GM12875 (cell line): ENCODE results near the gene MAGEA8.

Experiments used
- H3K4me3 ChIP-seq: one replicate; pipeline ENCODE4 v1.5.1; 2011; ENCODE audit warnings: low read depth, low read length, control low read depth
- TF ChIP-seq, protein P1 (sequence below): IDR thresholded peaks from 2 replicates; pipeline ENCODE4 v1.5.1; 2011; ENCODE audit warnings: low read depth, mild to moderate bottlenecking, control low read depth, inconsistent platforms, low read length, moderate library complexity, borderline replicate concordance; ENCODE audit not compliant: insufficient read depth

MAGEA8 gene

DNA sequence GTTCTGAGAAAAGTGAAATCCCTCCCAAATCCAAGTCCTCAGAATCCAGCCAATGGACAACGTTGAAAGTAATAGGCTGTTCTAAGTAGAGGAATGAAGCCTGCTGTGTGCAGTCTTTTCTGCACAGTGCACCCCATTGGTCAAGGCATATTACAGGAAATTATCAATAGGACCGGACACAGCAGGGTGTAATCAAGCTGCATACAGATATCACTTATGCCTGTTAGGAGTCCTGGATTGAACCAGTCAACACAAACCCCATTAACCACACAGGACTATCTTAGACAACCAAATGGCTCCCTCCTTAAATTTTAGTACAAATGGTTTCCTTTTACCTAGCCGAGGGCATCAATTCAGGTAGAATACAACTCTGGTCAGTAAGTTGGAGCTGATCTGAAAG is 34.2 kb upstream of the MAGEA8 start:
- TF ChIP-seq, protein P1, sequence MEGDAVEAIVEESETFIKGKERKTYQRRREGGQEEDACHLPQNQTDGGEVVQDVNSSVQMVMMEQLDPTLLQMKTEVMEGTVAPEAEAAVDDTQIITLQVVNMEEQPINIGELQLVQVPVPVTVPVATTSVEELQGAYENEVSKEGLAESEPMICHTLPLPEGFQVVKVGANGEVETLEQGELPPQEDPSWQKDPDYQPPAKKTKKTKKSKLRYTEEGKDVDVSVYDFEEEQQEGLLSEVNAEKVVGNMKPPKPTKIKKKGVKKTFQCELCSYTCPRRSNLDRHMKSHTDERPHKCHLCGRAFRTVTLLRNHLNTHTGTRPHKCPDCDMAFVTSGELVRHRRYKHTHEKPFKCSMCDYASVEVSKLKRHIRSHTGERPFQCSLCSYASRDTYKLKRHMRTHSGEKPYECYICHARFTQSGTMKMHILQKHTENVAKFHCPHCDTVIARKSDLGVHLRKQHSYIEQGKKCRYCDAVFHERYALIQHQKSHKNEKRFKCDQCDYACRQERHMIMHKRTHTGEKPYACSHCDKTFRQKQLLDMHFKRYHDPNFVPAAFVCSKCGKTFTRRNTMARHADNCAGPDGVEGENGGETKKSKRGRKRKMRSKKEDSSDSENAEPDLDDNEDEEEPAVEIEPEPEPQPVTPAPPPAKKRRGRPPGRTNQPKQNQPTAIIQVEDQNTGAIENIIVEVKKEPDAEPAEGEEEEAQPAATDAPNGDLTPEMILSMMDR, result no peak
- H3K4me3 ChIP-seq, result no peak overlapping the region

DNA sequence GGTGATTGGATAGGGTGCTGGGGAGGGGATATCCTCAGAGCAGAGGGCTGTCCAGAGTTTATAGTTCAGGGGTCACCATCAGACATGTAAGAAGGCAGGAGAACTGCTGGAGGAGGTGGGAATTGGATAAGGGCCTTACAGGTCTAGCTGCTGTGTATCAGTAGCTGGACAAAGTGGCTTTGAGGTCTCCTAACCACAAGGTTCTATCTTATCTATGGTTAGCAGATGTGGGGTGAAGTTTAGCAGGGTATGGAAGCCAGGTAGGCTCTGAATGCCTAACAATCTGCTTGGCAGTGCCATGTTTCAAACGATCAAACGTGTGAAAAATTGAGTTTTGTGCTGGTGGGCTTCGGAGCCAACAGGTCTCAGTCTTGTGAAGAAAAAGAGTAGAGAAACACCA is 32.1 kb upstream of the MAGEA8 start:
- TF ChIP-seq, protein P1, result no peak

DNA sequence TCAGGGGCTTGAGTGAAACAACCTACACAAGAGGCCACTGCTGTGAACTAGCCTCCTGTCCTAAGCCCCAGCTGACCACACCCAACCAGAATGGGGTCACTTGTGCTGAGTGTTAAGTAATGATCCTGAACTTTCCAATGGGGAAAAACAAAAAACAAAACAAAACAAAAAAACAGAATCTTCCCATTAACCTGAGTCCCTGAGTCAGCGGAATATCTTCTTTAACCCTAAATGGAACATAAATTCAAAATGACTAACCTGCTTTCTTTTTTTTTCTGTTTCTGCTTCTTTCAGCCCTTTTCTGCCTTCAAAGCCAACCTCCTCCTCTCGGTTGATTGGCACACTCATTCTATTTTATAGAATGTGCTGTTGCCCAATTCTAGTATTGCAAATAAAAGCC is 31.2 kb upstream of the MAGEA8 start:
- H3K4me3 ChIP-seq, result no peak overlapping the region
- TF ChIP-seq, protein P1, result no peak

More for the DNA sequence above, 32.1 kb upstream of the MAGEA8 start:
- H3K4me3 ChIP-seq, result no peak overlapping the region

DNA sequence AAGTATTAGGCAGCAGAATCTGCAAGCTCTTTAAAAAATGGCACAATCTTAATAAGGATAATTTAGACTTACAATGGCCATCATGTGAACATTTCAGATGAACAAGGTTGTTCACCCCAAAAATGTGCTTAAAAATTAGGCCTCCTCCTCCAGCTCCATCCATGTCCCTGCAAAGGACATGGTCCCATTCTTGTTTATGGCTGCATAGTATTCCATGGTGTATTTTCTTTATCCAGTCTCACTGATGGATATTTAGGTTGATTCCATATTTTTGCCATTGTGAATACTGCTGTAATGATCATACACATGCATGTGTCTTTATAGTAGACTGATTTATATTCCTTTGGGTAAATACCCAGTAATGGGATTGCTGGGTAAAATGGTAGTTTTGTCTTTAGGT is 29.1 kb upstream of the MAGEA8 start:
- no peak overlapping the region for H3K4me3 ChIP-seq
- TF ChIP-seq, protein P1, result no peak

DNA sequence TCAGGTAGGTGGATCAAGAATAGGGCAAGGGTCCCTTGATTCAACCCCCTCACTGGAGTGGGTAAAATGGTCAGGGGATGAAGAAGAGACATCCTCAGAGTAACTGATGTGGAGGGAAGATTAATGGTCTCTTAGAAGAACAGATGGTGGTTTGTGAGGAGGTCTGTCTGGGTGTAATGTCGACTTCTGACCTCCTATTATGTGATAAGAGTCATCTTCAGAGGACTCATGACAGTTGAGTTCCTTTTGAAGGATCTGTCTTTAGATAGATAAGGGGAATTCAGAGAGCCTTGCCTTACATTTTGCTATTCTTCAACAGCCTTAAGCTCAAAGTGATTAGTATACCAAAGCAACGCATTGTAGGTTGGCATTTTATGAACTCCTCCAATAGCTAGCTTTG is 27.1 kb upstream of the MAGEA8 start:
- TF ChIP-seq, protein P1, result no peak
- H3K4me3 ChIP-seq, result no peak overlapping the region

DNA sequence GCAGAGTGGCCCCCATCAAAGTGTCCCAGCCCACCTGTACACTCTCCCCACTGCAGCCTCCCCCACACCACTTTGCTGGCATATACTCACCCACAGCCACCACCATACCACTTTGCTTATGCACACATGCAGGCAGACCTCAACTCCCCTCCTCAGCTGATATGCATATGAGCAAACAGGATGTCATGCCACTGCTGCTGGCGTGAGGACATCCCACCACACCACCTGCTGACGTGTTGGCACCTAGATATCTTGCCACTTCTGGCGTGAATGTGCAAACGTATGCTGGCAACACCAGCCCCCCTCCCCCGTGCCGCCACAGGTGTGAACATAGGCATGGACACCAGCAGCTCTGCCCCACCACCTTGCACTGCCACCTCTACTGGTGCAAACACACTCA is 22.4 kb upstream of the MAGEA8 start:
- TF ChIP-seq, protein P1, result no peak
- no peak overlapping the region for H3K4me3 ChIP-seq

DNA sequence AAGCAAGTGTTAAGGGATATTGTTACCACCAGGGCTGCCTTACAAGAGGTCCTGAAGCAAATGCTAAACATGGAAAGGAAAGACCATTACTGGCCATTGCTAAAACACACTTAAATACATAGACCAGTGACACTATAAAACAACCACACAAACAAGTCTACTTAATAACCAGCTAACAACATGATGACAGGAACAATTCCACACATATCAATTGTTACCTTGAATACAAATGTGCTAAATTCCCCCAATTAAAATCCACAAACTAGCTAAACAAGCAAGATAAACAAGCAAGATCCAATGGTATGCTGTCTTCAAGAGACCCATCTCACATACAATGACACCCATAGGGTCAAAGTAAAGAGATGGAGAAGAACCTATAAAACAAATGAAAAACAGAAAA is 20.5 kb upstream of the MAGEA8 start:
- TF ChIP-seq, protein P1, result no peak
- H3K4me3 ChIP-seq, result no peak overlapping the region
